Stimulated activated CD8-positive, alpha-beta memory T cell treated with anti-CD3 and anti-CD28 coated beads, Interleukin-7, amount 100 ng/mL, for 1 hour (primary cell): ENCODE data around the gene SMYD5.

ENCODE experiments used
- DNase-seq, 2 donors: peaks; one replicate each; pipeline ENCODE4 v3.0.0-alpha.2; 2020; ENCODE audit warnings: low read depth in 2 of 2

The SMYD5 gene

DNA sequence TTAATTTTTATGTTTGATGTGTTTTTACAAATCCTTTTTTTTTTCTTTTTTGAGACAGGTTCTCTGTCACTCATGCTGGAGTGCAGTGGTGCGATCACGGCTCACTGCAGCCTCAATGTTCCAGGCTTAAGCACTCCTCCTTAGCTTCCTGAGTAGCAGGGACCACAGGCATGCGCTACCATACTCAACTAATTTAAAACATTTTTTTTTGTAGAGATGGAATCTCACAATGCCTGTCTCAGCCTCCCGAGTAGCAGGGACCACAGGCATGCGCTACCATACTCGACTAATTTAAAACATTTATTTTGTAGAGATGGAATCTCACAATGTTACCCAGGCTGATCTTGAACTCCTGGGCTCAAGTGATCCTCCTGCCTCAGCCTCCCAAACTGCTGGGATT, 8.4 kb upstream of the SMYD5 start:
- no peak for DNase-seq

DNA sequence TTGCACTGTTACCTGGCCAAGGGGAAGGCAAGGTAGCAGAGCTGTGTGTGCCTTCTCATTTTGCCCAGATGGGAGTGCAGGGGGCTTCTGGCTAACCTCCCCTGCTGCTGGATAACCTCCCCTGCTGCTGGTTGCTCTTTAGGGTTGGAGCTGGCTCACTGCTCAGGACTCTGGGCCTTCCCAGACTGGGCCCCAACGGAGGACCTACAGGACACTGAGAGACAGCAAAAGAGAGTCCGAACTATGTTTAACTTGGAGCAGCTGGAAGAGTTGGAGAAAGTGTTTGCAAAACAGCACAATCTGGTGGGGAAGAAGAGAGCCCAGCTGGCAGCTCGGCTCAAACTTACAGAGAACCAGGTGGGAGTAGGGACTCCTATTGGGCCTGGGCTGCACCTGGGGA, 5.8 kb upstream of the SMYD5 start:
- DNase-seq: no peak

- DNase-seq: no peak
Measured at GRCh38 chr2:73210019-73210418, 4.0 kb upstream of the SMYD5 start.

DNA sequence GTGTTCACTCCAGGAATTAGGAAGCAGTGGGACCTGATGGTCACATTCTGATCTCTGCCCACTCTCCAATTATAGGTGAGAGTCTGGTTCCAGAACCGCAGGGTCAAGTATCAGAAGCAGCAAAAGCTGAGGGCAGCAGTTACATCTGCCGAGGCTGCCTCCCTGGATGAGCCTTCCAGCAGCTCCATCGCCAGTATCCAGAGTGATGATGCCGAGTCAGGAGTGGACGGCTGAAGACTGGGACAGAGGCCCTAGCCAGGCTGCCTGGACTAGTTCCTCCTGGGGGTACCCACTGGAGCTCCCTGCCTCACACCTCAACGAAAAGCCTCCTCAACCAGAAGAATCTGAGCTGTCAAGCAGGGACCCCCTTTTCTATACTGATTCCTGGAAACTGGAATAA, 3.3 kb upstream of the SMYD5 start:
- no peak for DNase-seq

GRCh38 chr2:73212098-73212447, 2.0 kb upstream of the SMYD5 start:
- no peak for DNase-seq

- peak; percentile 43 to 55 for DNase-seq
Measured at GRCh38 chr2:73212448-73213176, 1.4 kb upstream of the SMYD5 start.

DNA sequence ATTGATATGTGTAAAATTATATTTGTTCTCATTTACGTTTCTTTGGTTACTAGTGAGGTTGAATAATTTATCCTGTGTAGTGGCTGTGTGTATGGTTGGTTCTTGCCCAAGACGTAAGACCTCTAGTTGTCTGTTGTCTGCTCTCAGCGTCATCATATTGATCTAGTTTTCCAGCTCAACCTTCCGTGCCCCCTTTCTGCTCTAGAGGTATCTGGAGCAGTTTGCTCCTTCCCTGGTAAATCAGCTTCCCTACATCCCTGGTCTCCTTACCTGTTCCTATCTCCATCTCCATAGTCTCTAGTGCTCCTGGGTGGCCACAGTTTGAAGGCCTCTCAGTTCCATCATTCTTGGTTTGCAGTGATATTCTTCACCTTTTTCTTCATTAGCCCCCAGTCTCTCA, 1.2 kb downstream of the SMYD5 start:
- no peak for DNase-seq

- DNase-seq: no peak
Measured at GRCh38 chr2:73217160-73217559, 3.1 kb downstream of the SMYD5 start.

GRCh38 chr2:73217826-73218225, 3.8 kb downstream of the SMYD5 start:
- no peak for DNase-seq

DNA sequence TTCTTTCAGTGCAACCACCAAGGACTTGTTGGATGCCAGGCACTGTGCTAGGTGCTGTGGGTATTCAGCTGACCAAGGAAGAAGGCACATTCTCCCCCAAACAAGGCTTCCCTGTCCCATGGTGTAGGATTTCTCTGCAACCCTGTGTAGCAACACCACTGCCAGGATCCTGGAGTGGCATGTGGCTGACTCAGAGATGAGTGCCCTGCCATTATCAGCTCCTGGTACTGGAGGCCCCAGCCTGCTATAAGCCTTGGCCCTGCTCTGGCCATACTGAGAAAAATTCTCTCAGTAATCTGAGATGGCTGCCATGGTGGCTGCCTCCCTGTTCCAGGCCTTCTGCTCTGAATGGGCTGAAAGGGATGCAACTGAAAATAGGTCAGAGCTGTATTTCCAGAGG, 4.3 kb downstream of the SMYD5 start:
- DNase-seq: no peak

- DNase-seq: no peak
Measured at GRCh38 chr2:73223821-73224220, 9.8 kb downstream of the SMYD5 start.

DNA sequence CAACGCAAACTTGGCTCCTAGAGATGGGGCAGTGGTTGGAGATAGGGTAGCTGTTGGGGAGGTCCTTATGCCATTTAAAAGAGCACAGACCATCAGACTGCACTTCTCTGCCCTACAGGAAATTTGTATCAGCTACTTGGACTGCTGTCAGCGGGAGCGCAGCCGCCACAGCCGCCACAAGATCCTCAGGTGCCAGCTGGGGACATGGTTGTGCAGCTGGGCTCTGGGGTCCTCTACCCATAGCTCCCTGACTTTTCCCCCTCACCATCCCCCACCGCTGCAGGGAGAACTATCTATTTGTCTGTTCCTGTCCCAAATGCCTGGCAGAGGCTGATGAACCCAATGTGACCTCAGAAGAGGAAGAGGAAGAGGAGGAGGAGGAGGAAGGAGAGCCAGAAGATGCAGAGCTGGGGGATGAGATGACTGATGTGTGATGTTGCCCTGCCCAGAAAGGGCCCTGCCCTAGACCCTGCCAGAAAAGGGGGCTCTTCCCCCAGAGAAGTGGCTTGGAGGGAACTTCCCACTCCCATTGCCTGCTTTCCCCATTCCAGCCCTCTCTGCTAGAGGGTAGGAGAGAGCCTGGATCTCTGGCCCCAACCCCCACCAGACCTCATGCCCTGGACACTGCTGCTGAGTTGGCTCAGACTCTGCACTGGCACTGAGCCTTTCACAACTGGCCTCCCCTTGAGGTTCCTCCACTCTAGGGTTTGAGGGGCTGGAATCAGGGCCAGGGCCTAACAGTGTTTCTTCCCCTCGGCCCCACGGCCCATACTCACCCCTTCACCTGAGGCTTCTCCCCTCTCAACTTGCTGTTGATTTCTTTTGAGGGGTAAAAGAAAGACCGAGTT, 11.7 kb downstream of the SMYD5 start:
- no peak for DNase-seq

- no peak for DNase-seq
Measured at GRCh38 chr2:73227086-73227485, 13.0 kb downstream of the SMYD5 start.

- DNase-seq: no peak
Measured at GRCh38 chr2:73228631-73229030, 14.6 kb downstream of the SMYD5 start.

GRCh38 chr2:73232403-73233153, 18.5 kb downstream of the SMYD5 start:
- no peak for DNase-seq

GRCh38 chr2:73233154-73233931, 19.3 kb downstream of the SMYD5 start, which contains the start of gene PRADC1:
Gene PRADC1 (minus strand): TSS chr2:73233239. CDS start chr2:73233160, 79 bp downstream.
- peak; percentile 86 for DNase-seq

- DNase-seq: peak; percentile 69 to 76
Measured at GRCh38 chr2:73233932-73234832, 20.1 kb downstream of the SMYD5 start, which contains the start of gene CCT7. Gene CCT7 (plus strand): TSS chr2:73234308. CDS start chr2:73234379, 71 bp downstream.

GRCh38 chr2:73235315-73236028, 21.4 kb downstream of the SMYD5 start:
- DNase-seq: no peak

- DNase-seq: no peak
Measured at GRCh38 chr2:73237168-73237567, 23.1 kb downstream of the SMYD5 start.

DNA sequence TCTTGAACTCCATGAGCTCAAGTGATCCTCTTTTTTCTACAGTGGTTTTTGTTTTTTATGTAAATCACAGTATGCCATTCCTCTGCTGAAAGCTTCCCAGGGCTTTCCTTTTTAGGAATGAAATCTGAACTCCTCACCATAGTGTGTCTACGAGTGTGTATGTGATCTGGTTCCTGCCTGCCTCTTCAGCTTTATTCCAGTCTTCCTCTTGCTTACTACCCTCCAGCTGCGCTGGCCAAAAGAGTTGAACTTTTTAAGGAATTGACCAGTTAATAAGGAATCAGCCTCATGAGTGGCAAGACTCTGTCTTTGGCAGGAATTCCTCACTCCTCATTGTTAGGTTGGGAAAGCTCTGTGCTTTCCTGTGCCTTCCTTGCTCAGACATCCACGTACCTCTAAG, 24.1 kb downstream of the SMYD5 start:
- DNase-seq: no peak
